Esophagus squamous epithelium (tissue), 5 donors: ENCODE results near the gene CEBPE. TPM values are rescaled to one million over a fixed set of nuclear protein-coding genes. Genes with fewer than 3 reads are reported as not detected.

Source experiments
- DNase-seq: peaks from one replicate; lab custom pipeline; 2025; lab: John Stamatoyannopoulos, UW
- H3K27ac ChIP-seq, 4 donors: fragments of 200-600 bp; sonication (generic); one replicate each; pipeline ENCODE4 v1.5.1; 2016 to 2019; ENCODE audit warnings: mild to moderate bottlenecking in 1 of 4
- H3K27me3 ChIP-seq, 4 donors: fragments of 200-600 bp; sonication (generic); 1 replicate in 3 of 4; 2 replicates in 1 of 4; pipeline versions ENCODE4 v1.5.1 to v1.6.0; 2017 to 2021; ENCODE audit warnings: antibody characterized with exemption in 1 of 4
- H3K36me3 ChIP-seq, 3 donors: fragments of 200-600 bp; sonication (generic); one replicate each; pipeline ENCODE4 v1.5.1; 2016 to 2019
- H3K4me1 ChIP-seq, 3 donors: fragments of 200-600 bp; sonication (generic); one replicate each; pipeline ENCODE4 v1.5.1; 2017 to 2019
- H3K4me3 ChIP-seq, 4 donors: fragments of 200-600 bp; sonication (generic); 1 replicate in 3 of 4; 2 replicates in 1 of 4; pipeline ENCODE4 v1.5.1; 2016 to 2019; ENCODE audit warnings: mild to moderate bottlenecking in 2 of 4, moderate library complexity in 1 of 4
- H3K9me3 ChIP-seq, 3 donors: fragments of 200-600 bp; sonication (generic); one replicate each; pipeline ENCODE4 v1.5.1; 2016 to 2019
- CTCF ChIP-seq, 6 experiments: fragments of 450-650 bp in 4 of 6; fragments of 200-600 bp in 2 of 6; sonication (generic) in 2 of 6; IDR thresholded peaks; one replicate each; pipeline ENCODE4 v1.5.1; 2016 to 2019; ENCODE audit warnings: antibody characterized with exemption in 6 of 6, mild to moderate bottlenecking in 4 of 6, moderate library complexity in 4 of 6
- POLR2A ChIP-seq, 4 donors: fragments of 450-650 bp; IDR thresholded peaks; one replicate each; pipeline ENCODE4 v1.6.1; 2017; ENCODE audit warnings: antibody characterized with exemption in 4 of 4, mild to moderate bottlenecking in 4 of 4, moderate library complexity in 3 of 4
- whole genome bisulfite sequencing, 2 donors: methylation state at CpG; one replicate each; pipeline ENCODE4 v1.1.5; 2018; 5-methylcytosine and 5-hydroxymethylcytosine counted together
- intact Hi-C: fragments of 100-400 bp; cut with DNase I; formaldehyde crosslinking; loops from one replicate; pipeline ENCODE4 v1.15.0; 2022
- total RNA-seq, 4 donors: library from RNA; depleted of rRNA; stranded (reverse); fragments of >200 nt; gene quantifications; one replicate each; pipeline ENCODE4 v1.1.0, GENCODE V29; 2016
- donor health status: DM: yes; HTN: yes; CAD: no.

CEBPE gene
- total RNA-seq, 4 donors from 2014 or later = not detected

- 80 to 87% methylated on average over 6 to 7 of the region's 7 CpGs for WGBS, 2 donors
Observed at GRCh38 chr14:23128969-23129758, 10.1 kb upstream of the CEBPE start.

GRCh38 chr14:23127861-23128260 lies 8.8 kb upstream of the CEBPE start:
- intact Hi-C loops = no loop called here
- Histone ChIP-seq H3K36me3 (peaks cover 0 to 58% (median 0%) of the 10 kb centered on the region in 3 donors), H3K27me3 (no peaks in the 10 kb centered on the region), H3K27ac (peak overlapping the region in 1 of 4 donors; percentile 6), H3K9me3 (no peaks in the 10 kb centered on the region), H3K4me1 (peaks cover 5 to 46% (median 18%) of the 10 kb centered on the region in 3 donors), H3K4me3 (no peak overlapping the region)
- 72 to 90% methylated on average over 2 to 3 of the region's 3 CpGs for WGBS, 2 donors
- no peak for DNase-seq
- TF ChIP-seq POLR2A (IDR thresholded peaks at IDR 0.05) = no peak
- no peak for TF ChIP-seq CTCF (IDR thresholded peaks at IDR 0.05)

More at GRCh38 chr14:23128969-23129758, 10.1 kb upstream of the CEBPE start:
- Histone ChIP-seq H3K4me1 (peaks cover 5 to 33% (median 7%) of the 10 kb centered on the region in 3 donors), H3K4me3 (no peak overlapping the region), H3K36me3 (peaks cover 0 to 61% (median 0%) of the 10 kb centered on the region in 3 donors), H3K27ac (peak overlapping the region in 2 of 4 donors; percentile 15 to 29), H3K27me3 (no peaks in the 10 kb centered on the region), H3K9me3 (no peaks in the 10 kb centered on the region)
- DNase-seq = no peak
- intact Hi-C loops = no loop called here
- TF ChIP-seq POLR2A (IDR thresholded peaks at IDR 0.05) = no peak
- TF ChIP-seq CTCF (IDR thresholded peaks at IDR 0.05) = no peak

GRCh38 chr14:23126548-23127278 lies 7.7 kb upstream of the CEBPE start:
- intact Hi-C loops = no loop called here
- Histone ChIP-seq H3K36me3 (peaks cover 0 to 47% (median 0%) of the 10 kb centered on the region in 3 donors), H3K4me1 (peaks cover 5 to 48% (median 18%) of the 10 kb centered on the region in 3 donors), H3K27ac (peak overlapping the region in 3 of 4 donors; percentile 22 to 41 (median 36)), H3K9me3 (no peaks in the 10 kb centered on the region), H3K4me3 (no peak overlapping the region), H3K27me3 (no peaks in the 10 kb centered on the region)
- WGBS, 2 donors = 85 to 93% methylated on average over 3 to 6 of the region's 8 CpGs
- DNase-seq = no peak
- TF ChIP-seq CTCF (IDR thresholded peaks at IDR 0.05) = no peak
- no peak for TF ChIP-seq POLR2A (IDR thresholded peaks at IDR 0.05)

DNA sequence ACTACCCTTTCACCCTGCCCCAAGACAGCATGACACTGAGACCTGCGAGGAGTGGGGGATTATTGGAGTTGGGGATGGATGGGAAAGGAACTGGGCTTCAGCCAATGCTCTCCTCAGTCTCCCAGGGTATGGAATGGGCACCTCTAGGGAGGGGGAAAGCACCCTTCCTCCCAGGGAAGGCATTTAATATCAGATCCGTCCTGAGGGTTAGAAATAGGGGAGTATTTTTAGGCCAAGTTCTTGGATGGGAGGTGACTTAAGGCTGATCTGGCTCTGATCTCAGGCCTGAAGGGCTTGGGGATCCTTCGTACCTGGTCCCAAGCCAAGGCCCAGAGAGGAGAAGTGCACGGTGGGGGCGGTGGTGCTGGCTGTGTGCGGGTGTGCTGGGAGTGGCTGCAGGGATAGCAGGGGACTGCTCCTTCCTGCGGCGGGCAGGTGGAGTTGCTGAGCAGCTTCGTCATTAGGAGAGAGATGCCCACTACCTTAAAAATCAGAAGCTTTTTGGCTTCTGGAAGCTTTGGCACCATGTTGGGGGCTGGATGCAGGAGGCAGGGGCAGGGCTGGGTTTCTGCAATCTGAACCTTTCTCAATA lies 7.0 kb upstream of the CEBPE start:
- Histone ChIP-seq H3K36me3 (peaks cover 0 to 40% (median 0%) of the 10 kb centered on the region in 3 donors), H3K27ac (peak overlapping the region in 3 of 4 donors; percentile 22 to 41 (median 36))

More for the DNA sequence above, 7.0 kb upstream of the CEBPE start:
- H3K27me3 ChIP-seq = no peaks in the 10 kb centered on the region
- DNase-seq = no peak
- H3K4me1 ChIP-seq = peaks cover 5 to 49% (median 24%) of the 10 kb centered on the region in 3 donors
- WGBS, 2 donors = 54 to 70% methylated on average over 5 to 6 of the region's 9 CpGs
- intact Hi-C loops = no loop called here
- no peak overlapping the region for H3K4me3 ChIP-seq
- no peaks in the 10 kb centered on the region for H3K9me3 ChIP-seq
- no peak for TF ChIP-seq CTCF (IDR thresholded peaks at IDR 0.05)
- no peak for TF ChIP-seq POLR2A (IDR thresholded peaks at IDR 0.05)
